PFSK-1 (cell line): ENCODE data around the gene MFRP.

Source experiments
- FOXP2 ChIP-seq: optimal IDR thresholded peaks from 2 replicates; pipeline ENCODE3; 2011; ENCODE audit warnings: borderline replicate concordance, control low read depth, inconsistent platforms; ENCODE audit not compliant: insufficient read depth; ENCODE audit errors: extremely low read length, extremely low read depth
- POLR2AphosphoS5 ChIP-seq: IDR thresholded peaks from 2 replicates; pipeline ENCODE4 v1.6.1; 2012; ENCODE audit warnings: low read depth, mild to moderate bottlenecking, control low read depth, low read length, moderate library complexity
- SIN3A ChIP-seq: IDR thresholded peaks from 2 replicates; pipeline ENCODE4 v1.6.1; 2012; ENCODE audit warnings: mild to moderate bottlenecking, low read length, moderate library complexity, borderline replicate concordance; ENCODE audit not compliant: insufficient read depth
- TAF1 ChIP-seq: IDR thresholded peaks from 2 replicates; pipeline ENCODE4 v1.6.1; 2012; ENCODE audit warnings: low read length, control low read depth, borderline replicate concordance; ENCODE audit not compliant: insufficient read depth
- TF ChIP-seq, protein P1 (sequence below), 2 experiments: IDR thresholded peaks; 2 replicates each; pipeline versions ENCODE4 v1.6.1 to v1.8.0; 2011 to 2012; ENCODE audit warnings: low read depth in 2 of 2, low read length in 2 of 2, control low read depth in 1 of 2, inconsistent platforms in 1 of 2, mild to moderate bottlenecking in 1 of 2, moderate library complexity in 1 of 2; ENCODE audit not compliant: insufficient read depth in 1 of 2

Gene MFRP

DNA sequence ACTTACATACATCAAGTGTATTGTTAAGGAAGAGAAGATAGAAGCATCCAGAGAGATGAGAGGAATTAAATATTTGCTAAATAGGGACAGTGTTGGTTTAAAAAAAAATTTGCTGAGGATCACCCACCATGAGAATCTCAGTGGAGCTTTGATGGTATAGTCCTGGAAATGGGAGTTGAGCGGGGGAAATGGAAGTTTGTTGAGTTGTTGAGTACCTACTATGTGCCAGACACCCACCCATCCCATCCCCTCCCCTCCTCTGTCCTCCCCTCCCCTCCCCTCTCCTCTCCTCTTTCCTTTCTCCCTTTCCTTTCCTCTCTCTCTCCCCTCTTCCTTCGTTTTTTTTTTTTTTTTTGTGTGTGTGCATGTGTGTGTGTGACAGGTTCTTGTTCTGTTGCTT lies 4.7 kb upstream of the MFRP start:
- no peak for TF ChIP-seq TAF1
- TF ChIP-seq SIN3A = no peak
- TF ChIP-seq FOXP2 = no peak
- no peak for TF ChIP-seq POLR2AphosphoS5
- TF ChIP-seq, protein P1, sequence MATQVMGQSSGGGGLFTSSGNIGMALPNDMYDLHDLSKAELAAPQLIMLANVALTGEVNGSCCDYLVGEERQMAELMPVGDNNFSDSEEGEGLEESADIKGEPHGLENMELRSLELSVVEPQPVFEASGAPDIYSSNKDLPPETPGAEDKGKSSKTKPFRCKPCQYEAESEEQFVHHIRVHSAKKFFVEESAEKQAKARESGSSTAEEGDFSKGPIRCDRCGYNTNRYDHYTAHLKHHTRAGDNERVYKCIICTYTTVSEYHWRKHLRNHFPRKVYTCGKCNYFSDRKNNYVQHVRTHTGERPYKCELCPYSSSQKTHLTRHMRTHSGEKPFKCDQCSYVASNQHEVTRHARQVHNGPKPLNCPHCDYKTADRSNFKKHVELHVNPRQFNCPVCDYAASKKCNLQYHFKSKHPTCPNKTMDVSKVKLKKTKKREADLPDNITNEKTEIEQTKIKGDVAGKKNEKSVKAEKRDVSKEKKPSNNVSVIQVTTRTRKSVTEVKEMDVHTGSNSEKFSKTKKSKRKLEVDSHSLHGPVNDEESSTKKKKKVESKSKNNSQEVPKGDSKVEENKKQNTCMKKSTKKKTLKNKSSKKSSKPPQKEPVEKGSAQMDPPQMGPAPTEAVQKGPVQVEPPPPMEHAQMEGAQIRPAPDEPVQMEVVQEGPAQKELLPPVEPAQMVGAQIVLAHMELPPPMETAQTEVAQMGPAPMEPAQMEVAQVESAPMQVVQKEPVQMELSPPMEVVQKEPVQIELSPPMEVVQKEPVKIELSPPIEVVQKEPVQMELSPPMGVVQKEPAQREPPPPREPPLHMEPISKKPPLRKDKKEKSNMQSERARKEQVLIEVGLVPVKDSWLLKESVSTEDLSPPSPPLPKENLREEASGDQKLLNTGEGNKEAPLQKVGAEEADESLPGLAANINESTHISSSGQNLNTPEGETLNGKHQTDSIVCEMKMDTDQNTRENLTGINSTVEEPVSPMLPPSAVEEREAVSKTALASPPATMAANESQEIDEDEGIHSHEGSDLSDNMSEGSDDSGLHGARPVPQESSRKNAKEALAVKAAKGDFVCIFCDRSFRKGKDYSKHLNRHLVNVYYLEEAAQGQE (IDR thresholded peaks at IDR 0.05; ENCODE audit: insufficient read depth in 1 of 2, low read depth in 2 of 2, low read length in 2 of 2) = no peak

DNA sequence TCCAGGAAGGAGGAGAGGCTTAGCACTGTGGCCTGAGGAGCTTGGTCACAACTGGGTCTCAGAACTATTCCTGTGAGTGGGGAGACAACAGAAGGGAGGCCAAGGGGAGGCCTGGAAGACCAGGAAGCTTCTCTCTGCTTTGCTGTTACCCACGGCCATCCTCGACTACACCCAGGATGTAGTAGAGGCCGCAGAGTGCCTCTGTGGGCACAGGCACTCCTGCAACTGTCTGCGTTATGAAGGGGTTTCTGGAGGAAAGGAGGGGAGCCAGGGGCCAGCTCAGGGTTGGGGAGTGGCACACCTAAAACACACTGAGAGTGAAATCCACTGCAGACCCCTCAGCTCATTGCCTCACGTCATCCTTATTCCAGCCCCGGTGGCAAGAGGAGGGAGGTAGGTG lies 3.8 kb upstream of the MFRP start:
- TF ChIP-seq POLR2AphosphoS5 (no peak), TAF1 (no peak), FOXP2 (no peak), SIN3A (no peak)
- TF ChIP-seq, protein P1 (IDR thresholded peaks at IDR 0.05; ENCODE audit: insufficient read depth in 1 of 2, low read depth in 2 of 2, low read length in 2 of 2) = no peak

DNA sequence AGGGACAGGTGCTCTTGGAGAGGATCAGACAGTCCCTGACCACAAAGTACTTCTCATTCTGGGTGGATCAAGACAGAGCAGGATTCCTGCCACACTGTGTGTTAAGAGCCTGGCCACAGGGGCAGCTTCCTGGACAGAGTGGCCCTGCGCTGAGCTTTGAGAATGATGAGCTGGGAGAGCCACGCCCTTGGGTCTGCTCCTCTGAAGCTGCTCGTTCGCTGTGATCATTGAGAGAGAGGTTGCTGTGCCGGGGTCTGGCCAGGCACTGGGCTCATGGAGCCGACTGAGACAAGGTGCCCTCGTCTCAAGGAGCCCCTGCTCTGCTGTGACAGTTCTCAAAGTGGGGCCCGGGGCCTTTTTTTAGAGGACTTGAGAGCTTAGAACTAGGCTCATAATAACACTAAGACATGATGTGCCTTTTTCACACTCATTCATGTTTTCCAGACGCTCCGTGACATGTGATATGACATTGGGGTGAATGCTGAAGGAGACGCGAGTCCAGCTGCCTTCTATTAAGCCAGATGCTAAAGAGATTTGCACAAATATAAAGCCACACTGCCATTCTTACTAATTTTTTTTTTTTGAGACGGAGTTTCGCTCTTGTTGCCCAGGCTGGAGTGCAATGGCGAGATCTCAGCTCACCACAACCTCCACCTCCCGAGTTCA lies 1.6 kb upstream of the MFRP start:
- TF ChIP-seq FOXP2 (no peak), POLR2AphosphoS5 (no peak), SIN3A (no peak), TAF1 (no peak)
- TF ChIP-seq, protein P1 (IDR thresholded peaks at IDR 0.05; ENCODE audit: insufficient read depth in 1 of 2, low read depth in 2 of 2, low read length in 2 of 2) = no peak

DNA sequence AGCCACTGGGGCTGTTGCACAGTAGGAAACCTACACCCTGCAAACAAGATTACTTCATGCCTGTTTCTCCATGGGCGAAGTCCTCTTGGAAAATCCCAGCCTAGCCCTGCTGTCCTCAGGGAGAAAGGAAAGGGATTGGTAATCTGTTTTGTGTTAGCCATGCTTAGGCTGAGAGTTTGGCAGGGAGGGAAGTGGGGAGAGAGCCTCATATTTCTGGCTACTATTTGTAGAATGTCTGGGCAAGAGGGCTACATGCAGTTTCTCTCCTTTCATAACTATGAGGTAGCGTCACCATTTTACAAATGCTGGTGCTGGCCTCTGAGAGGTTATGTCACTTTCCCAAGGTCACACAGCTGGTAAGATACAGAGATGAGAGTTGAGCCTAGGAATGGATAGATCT lies 737 bp upstream of the MFRP start:
- TF ChIP-seq FOXP2 = no peak
- TF ChIP-seq, protein P1 (IDR thresholded peaks at IDR 0.05; ENCODE audit: insufficient read depth in 1 of 2, low read depth in 2 of 2, low read length in 2 of 2) = no peak
- TF ChIP-seq POLR2AphosphoS5 = no peak
- TF ChIP-seq TAF1 = no peak
